GM12878 (cell line): Measurements from ENCODE around the gene SSH2.

Experiments used
- BHLHE40 ChIP-seq, 2 experiments: fragments of 450-650 bp in 1 of 2; IDR thresholded peaks; 2 replicates each; pipeline ENCODE4 v1.6.1; 2011 to 2017; ENCODE audit warnings: low read depth in 2 of 2, borderline replicate concordance in 1 of 2, improper control_type of control experiment in 1 of 2, low read length in 1 of 2, mild to moderate bottlenecking in 1 of 2
- EZH2 ChIP-seq: IDR thresholded peaks from 2 replicates; pipeline ENCODE4 v1.6.1; 2012; ENCODE audit warnings: low read depth, mild to moderate bottlenecking, control low read depth, inconsistent platforms, low read length, borderline replicate concordance; ENCODE audit not compliant: control insufficient read depth
- NFIC ChIP-seq: IDR thresholded peaks from 2 replicates; pipeline ENCODE4 v1.6.1; 2012; ENCODE audit warnings: low read depth, mild to moderate bottlenecking, inconsistent platforms, low read length, moderate library complexity
- POLR2A ChIP-seq: IDR thresholded peaks from 2 replicates; pipeline ENCODE4 v1.6.1; 2011; ENCODE audit warnings: low read depth, mild to moderate bottlenecking, low read length
- STAT1 ChIP-seq: fragments of 450-650 bp; conservative IDR thresholded peaks from 2 replicates; pipeline ENCODE4 v1.6.1; 2014; ENCODE audit warnings: antibody characterized with exemption, mild to moderate bottlenecking
- TAF1 ChIP-seq: IDR thresholded peaks from 2 replicates; pipeline ENCODE4 v1.6.1; 2011; ENCODE audit warnings: mild to moderate bottlenecking, low read depth, low read length, borderline replicate concordance
- YY1 ChIP-seq: IDR thresholded peaks from 2 replicates; pipeline ENCODE4 v1.6.1; 2011; ENCODE audit warnings: low read depth, mild to moderate bottlenecking, low read length
- ZZZ3 ChIP-seq: IDR thresholded peaks from 2 replicates; pipeline ENCODE4 v1.6.1; 2011; ENCODE audit warnings: low read depth; ENCODE audit not compliant: control insufficient read depth, insufficient read length
- TF ChIP-seq, protein P1 (sequence below): fragments of 450-650 bp; IDR thresholded peaks from 2 replicates; pipeline ENCODE4 v1.6.1; 2017; ENCODE audit warnings: mild to moderate bottlenecking
- TF ChIP-seq, protein P2 (sequence below), 3 experiments: IDR thresholded peaks in 2 of 3; conservative IDR thresholded peaks in 1 of 3; 2 replicates each; pipeline ENCODE4 v1.5.1; 2011; ENCODE audit warnings: low read depth in 3 of 3, low read length in 3 of 3, mild to moderate bottlenecking in 3 of 3, control low read depth in 2 of 3, moderate library complexity in 2 of 3, inconsistent platforms in 1 of 3, mixed read lengths in 1 of 3; ENCODE audit not compliant: control insufficient read depth in 2 of 3, insufficient read depth in 1 of 3; ENCODE audit errors: extremely low read depth in 1 of 3

DNA sequence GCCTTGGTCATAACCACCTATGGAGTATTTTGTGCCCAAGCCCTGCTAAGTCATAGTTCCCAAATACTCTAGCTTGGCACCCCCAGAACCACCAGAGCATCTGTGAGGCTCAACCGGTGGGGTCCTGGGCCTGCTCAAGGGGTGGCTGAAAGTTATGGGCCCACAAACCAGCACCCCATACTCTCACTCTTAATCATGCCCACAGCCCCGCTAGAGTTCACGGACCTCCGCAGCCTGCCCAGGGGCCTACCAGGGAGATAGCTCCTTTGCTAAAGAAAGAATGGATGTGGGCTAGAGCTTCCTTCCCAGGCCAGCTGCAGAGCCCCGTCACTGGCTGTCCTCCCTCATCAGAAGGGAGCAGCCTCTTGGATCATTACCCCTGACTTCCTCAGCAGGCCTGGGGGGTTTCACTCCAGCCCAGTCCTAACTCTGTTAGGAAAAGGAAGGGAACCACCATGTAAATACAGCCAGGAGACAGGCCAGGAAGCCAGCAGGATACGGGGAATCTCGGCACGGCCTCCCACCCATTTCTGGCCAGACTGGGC lies 341.9 kb downstream of the SSH2 start:
- TF ChIP-seq BHLHE40 (IDR thresholded peaks at IDR 0.05; ENCODE audit: borderline replicate concordance in 1 of 2, low read depth in 2 of 2, low read length in 1 of 2) (no peak), STAT1 (no peak), EZH2 (no peak), POLR2A (no peak), TAF1 (no peak), ZZZ3 (no peak), YY1 (no peak), NFIC (no peak)
- TF ChIP-seq, protein P1, sequence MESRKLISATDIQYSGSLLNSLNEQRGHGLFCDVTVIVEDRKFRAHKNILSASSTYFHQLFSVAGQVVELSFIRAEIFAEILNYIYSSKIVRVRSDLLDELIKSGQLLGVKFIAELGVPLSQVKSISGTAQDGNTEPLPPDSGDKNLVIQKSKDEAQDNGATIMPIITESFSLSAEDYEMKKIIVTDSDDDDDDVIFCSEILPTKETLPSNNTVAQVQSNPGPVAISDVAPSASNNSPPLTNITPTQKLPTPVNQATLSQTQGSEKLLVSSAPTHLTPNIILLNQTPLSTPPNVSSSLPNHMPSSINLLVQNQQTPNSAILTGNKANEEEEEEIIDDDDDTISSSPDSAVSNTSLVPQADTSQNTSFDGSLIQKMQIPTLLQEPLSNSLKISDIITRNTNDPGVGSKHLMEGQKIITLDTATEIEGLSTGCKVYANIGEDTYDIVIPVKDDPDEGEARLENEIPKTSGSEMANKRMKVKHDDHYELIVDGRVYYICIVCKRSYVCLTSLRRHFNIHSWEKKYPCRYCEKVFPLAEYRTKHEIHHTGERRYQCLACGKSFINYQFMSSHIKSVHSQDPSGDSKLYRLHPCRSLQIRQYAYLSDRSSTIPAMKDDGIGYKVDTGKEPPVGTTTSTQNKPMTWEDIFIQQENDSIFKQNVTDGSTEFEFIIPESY, result no peak
- TF ChIP-seq, protein P2, sequence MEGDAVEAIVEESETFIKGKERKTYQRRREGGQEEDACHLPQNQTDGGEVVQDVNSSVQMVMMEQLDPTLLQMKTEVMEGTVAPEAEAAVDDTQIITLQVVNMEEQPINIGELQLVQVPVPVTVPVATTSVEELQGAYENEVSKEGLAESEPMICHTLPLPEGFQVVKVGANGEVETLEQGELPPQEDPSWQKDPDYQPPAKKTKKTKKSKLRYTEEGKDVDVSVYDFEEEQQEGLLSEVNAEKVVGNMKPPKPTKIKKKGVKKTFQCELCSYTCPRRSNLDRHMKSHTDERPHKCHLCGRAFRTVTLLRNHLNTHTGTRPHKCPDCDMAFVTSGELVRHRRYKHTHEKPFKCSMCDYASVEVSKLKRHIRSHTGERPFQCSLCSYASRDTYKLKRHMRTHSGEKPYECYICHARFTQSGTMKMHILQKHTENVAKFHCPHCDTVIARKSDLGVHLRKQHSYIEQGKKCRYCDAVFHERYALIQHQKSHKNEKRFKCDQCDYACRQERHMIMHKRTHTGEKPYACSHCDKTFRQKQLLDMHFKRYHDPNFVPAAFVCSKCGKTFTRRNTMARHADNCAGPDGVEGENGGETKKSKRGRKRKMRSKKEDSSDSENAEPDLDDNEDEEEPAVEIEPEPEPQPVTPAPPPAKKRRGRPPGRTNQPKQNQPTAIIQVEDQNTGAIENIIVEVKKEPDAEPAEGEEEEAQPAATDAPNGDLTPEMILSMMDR (IDR thresholded peaks at IDR 0.05 in 2 of 3, conservative IDR thresholded peaks at IDR 0.05 in 1 of 3; ENCODE audit: control insufficient read depth in 2 of 3, extremely low read depth in 1 of 3, insufficient read depth in 1 of 3, low read depth in 3 of 3, low read length in 3 of 3), result no peak
